ENCODE results near the gene RNF130.
"Not testable (repeated sequence)": the region's sequence is repeated elsewhere in the genome, so short reads cannot be mapped to it uniquely, and the experiment has no call there.

Gene RNF130

DNA sequence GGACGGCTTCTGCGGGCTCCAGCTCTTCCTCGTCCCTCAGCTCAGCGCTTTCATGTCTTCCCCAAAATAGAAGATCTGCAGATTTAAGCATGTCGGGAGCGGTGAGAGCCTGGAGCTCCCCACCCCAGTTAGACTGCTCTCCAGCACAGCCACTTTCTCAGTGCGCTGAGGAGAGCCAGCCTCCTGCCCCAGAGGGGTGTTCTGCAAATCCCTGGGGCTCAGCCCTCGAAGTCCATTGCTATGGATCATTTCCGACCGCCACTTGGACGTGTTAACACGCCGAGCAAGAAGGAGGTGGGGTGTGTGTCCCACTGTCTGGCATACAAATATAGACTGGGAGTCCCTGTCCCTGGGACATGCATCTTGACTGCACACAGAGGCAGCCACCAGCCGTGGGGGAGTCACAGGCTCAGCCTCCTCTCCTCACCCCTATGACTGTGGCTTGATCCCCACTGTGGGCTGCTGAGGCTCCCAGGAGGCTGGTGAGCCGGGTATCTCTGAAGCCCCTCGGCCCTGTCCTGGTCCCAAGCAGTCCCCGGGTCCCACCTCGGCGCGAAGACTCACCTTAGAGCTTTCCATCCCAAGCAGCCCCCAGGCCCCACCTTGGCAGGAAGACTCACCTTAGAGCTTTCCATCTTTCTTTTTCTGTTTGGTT is 30.0 kb upstream of the RNF130 start:
- DNase-seq: no peak

DNA sequence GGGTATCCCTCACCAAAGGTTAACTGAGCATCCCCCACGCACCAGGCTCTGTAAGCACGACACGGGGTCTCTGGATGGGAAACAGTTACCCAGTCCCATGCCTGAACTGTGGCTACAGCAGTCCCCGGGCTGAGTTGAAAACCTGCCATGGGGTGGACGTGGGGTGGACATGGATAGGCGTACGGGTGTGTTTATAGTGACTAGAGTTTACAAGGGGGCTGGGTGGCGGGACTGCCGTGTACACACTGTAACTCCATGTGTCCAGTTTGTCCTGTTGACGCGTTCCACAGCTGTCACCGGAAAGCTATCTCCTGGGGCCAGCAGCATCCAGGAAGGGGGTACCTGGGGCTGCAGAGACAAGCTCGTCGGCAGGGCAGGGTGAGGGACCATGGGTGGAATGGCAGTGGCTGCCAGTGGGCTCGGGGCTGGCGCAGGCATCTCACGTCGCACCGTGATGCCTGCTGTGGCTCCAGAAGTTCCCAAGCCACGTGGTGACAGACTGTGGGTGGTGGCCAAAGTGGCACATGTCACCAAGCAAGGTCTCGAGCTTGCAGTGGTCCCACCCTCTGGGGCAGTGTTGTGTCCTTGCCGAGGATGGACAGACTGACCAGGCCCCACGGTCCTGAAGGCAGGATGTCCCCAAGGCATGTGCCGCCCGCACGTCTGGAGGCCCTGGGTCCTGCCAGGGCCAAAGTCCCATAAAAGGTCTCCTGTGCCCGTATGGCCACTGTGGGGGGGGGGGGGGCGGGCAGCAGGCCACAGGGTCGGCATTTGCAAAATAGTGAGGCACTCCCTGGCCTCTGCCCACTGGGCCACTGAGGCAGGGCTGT is 29.3 kb upstream of the RNF130 start:
- no peak for DNase-seq

DNA sequence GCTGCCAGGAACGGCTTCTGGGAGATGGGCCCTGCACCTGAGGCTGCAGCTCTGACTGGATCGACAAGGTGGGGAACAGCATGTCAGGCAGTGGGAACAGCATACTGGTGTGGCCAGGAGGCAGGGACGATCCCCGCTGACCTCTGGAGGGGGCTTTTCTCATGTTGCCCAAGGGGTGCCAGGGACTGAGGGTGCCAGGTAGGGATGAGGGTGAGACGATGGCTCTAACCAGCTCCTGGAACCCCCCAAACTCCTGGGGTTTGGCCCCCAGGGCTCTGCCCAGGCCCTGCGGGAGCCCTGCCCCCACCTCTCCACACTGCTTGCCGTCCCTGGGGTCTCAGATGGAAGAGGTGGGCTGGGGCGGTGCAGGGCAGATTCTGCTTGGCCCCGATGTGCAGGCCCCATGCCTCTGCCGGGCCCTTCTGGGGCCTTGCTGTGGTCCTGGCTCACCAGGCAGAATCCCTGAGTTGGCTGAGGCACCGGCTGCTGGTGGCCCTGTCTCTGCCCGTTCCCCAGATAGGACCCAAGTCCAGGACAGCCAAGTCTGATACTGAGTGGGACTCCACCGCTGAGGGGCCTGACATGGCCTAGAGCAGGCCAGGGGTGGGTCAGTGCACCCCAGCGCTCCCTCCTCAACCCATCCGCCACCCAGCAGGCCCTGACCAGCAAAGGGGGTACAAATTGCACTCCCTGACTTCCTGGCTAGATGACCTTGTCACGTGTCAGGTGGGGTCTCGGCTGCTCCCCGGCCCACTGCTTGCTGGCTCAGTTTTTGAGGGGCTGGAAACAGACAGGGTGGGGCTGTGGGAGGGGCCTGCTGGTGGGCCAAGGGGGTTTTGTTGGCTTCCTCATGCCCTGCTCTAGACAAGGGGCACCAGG is 28.4 kb upstream of the RNF130 start:
- DNase-seq: no peak

DNA sequence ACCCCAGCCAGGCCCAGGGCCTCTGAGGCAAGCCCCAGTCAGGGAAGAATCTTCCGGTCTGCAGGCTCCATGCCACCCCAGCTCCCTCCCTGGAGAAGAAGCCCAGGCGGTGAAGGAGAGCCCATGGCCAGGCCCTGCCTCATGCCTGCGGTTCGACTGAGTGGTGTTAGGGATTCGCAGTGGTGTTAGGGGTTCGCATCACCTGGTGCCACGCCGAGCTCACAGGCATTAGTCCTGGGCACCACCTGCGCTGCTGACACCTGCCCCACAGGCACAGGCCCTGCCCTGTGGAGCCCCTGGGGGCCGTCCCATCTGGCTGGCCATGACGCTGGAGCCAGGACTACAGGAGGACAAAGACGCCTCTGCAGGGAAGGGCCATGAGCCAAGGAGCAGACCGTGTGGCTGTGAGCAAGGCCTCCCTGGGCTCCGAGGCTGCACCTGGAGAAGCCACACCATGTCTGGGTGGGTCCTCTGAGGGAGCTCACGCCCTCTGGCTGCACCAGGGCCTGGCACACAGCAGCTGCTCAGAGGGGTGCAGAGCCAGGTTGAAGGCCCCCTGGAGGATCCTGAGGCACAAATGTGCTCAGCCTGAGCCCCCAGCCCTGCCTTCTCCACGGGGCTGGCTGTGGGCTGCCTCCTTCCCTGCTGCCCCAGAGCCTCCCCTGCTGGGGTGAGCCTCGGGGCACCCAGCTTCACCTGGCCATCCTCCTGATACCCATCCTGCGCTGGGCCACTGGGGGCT is 27.6 kb upstream of the RNF130 start:
- no peak for DNase-seq

DNA sequence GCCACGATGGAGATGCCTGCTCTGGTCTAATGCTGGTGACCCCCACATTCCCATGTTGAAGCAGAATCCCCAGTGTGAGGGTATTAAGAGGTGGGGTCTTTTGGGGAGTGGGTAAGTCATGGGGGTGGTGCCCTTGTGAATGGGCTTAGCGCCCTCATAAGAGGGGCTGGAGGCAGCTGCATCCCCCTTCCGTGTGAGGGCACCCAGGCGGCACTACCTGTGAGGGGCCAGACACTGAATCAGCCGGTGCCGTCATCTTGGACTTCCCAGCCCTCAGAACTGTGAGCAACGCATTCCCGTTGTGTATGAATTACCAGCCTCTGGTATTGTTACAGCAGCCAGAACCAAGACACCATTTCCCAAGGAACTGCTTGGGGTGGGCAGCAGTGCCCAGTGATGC is 27.0 kb upstream of the RNF130 start:
- DNase-seq: no peak

DNA sequence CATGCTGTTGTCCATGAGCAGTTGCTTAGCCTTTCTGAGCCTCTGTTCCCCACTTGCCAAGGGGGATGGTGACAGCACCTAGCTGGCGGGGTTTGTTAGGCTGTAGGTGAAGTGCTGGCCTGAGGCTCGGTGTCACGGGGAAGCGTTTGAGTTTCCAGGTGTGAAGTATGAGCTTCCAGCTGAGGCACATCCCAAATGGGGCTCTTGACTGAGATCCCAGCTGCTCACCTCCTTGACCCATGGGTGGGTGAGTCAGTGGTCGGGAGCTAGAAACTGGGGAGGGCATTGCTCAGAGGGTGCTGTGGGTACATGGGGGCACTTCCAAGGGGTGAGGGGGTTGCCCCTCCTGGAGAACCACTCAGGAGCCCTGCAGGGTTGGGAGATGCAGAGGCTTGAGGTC is 26.4 kb upstream of the RNF130 start:
- DNase-seq: no peak

DNA sequence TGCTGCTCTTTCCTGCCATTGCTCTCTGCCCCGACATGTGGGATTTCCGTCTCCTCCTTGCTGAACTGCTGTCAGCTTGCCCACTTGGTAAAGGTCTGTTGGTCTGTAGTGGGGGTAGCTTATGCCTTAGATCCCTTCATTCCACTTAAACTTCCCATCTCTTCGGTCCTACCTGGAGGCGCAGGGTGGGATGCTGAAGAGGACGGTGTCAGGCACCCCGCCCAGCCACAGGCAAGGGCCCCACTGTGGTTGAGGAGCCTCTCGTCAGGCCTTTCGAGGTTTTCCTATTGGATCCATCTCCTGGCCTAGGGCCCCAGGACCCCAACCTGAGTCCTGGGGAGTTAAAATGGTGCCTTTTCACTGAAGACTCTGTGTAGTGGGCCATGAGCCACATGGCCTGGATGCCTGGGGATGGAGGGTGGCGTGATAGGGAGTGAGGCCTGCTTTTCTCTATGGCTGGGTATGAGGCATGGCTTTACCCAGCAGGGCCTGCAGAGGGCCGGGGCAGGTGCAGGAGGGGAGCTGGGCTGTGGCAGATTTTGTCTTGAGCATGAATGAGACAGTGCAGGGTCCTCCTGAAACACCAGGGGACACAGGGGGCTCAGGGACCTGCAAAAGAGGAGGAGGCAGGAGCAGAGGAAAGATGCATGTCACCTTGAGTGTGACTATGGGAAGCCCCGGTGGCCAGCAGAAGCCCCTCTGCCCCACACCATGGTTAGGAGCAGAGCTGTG is 25.8 kb upstream of the RNF130 start:
- DNase-seq: no peak

DNA sequence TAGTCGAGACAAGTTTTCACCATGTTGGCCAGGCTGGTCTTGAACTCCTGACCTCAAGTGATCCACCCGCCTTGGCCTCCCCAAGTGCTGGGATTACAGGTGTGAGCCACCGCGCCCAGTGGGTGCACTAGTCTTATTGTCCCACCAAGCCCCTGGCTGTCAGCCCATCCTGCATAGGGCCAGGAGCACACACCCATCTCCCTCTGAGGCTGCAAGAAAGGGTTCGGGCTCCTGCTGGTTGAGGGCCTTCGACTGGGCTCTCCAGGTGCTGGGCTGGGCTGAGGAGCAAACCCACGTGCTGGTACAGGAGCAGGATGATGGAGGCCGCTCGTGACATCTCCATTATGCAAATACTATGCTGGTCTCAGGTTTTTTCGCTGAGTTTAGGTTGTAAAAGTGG is 25.1 kb upstream of the RNF130 start:
- DNase-seq: no peak

DNA sequence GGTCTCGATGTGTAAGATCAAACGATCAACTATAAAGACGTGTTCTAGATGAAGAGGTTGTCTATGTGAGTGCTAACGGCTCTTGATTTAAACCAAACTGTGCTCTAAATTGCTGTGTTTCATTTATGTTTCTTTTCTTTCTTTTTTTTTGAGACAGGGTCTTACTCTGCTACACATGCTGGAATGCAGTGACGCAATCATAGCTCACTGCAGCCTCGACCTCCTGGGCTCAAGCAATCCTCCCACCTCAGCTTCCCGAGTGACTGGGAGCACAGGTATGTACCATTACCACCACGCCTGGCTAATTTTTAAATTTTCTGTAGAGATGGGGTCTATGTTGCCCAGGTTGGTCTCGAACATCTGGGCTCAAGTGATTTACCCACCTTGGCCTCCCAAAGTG is 24.0 kb upstream of the RNF130 start:
- no peak for DNase-seq

DNA sequence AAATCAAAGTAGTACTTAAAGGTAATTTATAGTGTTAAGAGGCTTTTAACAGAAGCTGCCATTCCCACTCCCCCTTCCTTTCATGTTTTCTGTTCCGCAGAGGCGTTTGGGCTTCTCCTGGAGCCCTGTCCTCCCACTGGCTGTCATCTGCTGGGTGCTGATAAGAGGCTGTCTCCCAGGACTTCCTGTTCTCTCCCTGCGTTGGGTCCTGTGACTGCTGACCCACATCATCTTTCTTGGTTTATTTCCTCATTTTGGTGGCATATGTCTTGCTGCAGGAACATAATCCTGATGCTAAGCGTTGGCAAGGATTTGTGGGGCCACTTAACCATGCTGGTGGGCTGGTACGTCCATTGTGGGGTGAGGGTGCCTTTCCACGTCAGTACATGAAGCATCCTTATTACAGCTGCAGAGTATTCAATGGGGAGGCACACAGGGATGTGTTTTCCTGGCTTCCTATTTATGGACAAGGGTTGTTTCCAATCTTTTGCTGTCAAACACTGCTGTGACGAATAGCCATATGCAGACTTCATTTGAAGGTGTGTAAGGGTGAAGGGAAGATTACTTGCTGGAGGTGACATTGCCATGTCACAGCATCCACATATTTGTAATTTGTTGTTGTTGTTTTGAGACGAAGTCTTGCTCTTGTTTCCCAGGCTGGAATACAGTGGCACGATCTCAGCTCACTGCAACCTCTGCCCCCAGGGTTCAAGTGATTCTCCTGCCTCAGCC is 22.3 kb upstream of the RNF130 start:
- peak in 1 of 2 donors; percentile 65 for DNase-seq

DNA sequence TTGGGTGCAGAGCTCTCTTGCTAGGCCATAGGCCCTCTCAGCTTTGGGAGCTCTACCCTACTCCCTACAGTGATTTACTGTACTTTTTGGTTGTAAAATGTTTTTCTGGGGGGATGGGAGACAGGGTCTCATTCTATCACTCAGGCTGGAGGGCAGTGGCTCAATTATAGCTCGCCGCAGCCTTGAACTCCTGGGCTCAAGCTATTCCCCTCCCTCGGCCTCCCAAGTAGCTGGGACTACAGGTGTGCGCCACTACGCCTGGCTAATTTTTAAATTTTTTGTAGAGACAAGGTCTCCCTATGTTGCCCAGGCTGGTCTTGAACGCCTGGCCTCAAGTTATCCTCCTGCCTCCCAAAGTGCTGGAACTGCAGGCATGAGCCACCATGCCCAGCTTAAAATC is 21.7 kb upstream of the RNF130 start:
- DNase-seq: no peak

DNA sequence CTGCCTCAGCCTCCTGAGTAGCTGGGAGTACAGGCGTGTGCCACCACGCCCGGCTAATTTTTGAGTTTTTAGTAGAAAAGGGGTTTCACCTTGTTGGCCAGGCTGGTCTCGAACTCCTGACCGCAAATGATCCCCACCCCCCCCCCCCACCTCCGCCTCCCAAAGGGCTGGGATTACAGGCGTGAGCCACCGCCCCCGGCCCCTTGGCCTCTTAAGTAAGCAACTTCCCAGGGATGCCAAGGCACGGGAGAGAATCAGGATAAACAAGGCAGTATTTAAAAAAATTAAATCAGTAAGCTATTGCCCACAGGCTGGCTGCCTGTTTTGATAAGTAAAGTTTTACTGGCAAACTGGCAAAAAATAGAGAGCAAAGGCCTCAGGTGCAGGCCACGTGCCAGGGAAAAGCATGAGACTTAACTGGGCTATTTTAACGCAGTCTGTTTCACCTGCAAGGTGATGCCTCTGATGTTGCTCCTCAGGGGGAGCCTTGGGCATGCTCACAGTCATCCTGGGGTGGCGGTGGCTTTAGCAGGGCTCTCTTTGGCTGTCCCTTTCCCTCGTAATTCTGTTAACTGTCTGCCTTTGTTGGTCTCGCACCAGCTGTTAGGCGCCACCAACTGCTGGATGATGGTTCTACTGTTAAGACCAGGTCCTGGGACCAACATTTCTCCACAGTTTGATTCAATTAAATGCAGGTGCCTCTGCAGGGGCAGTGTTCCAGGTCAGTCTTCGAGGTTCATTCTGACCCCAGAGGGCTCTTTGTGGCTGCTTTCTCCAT is 19.4 kb upstream of the RNF130 start:
- DNase-seq: peak in 1 of 2 donors; percentile 9

DNA sequence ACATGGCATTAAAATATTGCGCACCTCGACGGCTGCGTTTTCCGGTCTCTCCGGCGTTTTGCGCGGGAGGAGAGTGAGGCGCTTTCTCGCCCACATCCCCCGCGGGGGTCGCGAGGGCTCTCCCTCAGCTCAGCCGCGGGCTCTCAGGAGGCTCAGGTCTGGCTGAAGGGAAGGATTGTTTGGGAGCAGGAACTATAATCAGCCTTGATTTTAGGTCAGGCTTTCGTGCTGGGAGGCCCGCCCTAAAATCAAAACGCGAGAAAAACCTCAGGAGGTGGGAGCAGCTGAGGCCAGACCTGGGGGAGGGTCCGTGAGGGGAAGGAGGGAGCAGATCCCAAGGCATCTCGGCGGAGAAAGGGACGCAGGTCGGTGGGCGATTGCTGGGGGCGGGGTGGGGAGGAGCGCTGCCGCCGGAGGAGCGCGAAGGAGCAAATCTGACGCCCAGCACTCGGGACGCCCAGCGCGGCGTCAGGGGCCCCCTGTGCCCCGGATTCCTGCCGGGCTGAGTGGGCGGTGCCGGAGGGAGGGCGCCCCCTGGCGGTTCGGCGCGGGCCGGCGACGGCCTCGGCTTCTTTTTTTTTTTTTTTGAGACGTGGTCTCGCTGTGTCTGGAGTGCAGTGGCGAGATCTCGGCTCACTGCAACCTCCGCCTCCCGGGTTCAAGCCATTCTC is 18.7 kb upstream of the RNF130 start:
- DNase-seq: peak; percentile 40 to 46

DNA sequence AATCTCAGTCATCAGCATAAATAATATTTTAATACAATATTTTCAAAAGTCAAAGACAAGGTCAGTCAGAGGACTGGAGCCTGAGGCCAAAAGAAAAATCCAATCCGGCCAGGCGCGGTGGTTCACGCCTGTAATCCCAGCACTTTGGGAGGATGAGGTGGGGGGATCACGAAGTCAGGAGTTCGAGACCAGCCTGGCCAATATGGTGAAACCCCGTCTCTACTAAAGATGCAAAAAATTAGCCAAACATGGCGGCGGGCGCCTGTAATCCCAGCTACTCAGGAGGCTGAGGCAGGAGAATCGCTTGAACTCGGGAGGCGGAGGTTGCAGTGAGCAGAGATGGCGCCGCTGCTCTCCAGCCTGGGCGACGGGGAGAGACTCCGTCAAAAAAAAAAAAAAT is 18.1 kb upstream of the RNF130 start:
- not testable (repeated sequence) for DNase-seq

DNA sequence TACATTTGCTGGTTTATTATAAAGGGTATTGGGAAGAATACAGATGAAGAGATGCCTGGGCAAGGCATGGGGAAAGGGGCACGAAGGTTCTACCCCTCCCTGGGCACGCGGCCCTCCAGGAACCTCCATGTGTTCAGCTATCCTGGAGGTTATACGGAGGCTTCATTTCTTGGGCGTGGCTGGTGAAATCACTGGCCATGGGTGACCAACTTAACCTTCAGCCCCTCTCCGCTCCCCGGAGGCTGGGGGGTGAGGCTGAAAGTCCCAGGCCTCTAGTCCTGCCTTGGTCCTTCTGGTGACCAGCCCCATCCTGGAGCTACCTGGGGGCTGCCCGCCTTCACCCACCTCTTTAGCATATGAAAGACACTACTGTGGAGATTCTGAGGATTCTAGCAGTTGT is 17.0 kb upstream of the RNF130 start:
- DNase-seq: no peak

DNA sequence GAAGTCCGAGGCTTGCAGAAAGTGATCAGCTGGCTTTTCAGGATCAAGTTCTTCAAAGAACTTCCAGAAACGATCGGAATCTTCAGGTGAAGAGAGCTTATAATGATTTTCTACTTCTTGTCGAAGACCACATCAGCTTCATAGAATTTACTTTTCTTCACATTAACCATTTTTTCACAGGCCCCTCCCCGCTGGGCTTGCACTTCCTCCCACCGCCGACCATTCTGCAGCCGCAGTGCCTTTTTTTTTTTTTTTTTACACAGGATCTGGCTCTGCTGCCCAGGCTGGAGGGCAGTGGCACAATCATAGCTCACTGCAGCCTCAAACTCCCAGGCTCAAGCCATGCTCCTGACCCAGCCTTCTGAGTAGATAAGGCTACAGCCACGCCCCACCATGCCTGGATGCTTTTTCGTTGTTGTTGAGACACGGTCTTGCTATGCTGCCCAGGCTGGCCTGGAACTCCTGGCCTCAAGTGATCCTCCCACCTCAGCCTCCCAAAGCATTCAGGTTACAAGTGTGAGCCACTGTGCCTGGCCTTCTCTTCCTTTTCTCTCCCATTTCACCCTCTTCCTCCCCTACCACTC is 15.3 kb upstream of the RNF130 start:
- no peak for DNase-seq

DNA sequence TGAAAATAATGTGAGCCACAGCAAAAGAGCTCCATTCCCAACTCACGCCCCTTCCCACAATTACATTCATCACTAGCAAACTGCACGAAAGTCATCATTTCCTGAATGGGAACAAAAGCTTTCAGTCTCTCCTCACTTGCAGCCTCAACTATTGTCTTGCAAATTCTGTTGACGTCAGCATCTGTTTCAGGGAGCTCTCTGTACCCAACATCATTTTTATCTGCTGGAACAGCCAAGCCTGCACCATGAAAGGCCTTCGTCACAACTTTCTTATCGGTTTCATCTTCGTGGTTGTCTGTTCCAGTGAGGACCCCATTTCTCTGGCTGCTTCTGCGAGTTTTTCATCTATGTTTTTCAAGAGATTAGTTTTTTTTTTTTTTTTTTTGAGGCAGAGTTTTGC is 14.3 kb upstream of the RNF130 start:
- DNase-seq: peak in 1 of 2 donors; percentile 9

DNA sequence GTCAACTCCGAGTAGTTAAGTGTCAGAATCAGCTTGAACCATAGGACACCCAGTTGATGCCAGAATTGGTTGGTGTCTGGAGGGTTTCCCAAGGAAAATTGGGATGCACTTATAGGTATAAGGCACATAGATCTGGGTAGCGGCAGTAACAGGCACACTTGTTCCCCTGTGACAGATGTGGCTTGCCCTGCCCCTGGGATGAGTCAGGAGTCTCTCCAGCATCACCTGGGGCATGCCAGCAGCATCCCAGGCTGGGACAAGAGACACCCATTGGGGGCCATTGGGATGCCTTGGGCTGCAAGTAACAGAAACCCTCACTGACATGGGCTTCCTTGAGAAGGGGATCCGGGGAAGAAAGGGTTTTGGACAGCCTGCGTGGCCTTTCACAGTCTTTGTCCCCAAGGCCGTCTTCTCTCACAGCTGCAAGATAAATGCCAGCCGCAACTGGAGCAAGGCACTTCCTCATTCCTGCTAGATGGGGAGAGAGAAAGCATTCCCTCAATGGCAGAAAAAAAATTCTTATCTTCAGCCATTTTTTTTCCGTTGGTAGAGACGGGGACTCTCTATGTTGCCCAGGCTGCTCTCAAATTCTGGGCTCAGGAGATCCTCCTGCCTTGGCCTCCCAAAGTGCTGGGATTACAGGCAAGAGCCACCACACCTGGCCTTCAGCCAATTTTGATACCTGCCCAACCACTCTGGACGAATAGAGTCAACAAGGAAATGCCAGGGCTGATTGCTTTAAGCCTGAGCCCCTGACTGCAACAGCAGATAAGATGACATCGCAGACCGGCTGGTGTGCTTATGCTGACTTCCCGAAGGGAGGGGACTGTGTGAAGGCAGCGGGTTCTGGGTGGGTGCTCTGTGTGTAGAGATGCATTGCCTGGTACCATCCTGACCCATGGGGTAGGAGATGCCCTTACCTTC is 13.3 kb upstream of the RNF130 start:
- peak in 1 of 2 donors; percentile 57 for DNase-seq

Measured in bone marrow (tissue), 2 donors.